Daoy (cell line): ENCODE measurements around the gene GALNT1. TPM values are rescaled to one million over a fixed set of nuclear protein-coding genes. Genes with fewer than 3 reads are reported as not detected.
A peak's percentile ranks its signal among the peaks of the same experiment; 100 is the strongest.

Source experiments
- DNase-seq: peaks from one replicate; pipeline ENCODE4 v3.0.0-alpha.2; 2015; ENCODE audit warnings: low read depth
- total RNA-seq: library from RNA; depleted of rRNA; stranded (reverse); fragments of >200 nt; shearing (Covaris generic); gene quantifications from 2 replicates; pipeline ENCODE4 v1.2.3, GENCODE V29; 2014

The GALNT1 gene
- total RNA-seq, 1 experiment from 2014 or later: 65.4 TPM

DNA sequence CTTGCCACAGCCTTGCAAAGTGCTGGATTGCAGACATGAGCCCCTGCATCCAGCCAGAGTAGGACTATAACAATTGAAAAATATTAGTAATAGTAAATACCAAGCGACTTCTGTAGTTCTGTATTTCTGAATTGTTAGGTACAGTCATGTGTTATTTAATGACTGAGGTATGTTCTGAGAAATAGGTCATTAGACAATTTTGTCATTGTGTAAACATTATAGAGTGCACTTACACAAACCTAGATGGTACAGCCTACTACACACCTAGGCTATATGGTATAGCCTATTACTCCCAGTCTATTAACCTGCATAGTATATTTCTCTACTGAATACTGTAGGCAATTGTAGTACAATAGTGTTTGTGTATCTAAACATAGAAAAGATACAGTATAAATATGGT lies 92.1 kb downstream of the GALNT1 start:
- no peak for DNase-seq

DNA sequence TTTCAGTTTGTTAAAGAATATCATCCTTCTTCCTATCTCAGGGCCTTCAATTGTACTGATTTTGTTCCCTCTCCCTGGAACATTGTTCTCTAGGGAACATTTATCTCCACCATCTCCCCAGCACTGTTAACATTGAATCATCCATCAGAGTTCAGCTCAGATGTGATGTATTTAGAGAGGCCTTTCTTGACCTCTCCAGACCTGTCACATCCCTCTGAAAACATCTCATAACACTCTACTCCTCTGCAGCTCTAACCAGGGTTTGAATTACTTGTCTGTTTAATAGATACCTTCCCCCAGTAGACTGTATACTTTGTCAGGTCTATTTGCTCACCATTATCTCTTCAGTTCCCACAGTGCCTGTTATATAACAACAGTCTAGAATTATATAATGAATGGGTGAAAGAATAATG lies 98.6 kb downstream of the GALNT1 start:
- DNase-seq: no peak

DNA sequence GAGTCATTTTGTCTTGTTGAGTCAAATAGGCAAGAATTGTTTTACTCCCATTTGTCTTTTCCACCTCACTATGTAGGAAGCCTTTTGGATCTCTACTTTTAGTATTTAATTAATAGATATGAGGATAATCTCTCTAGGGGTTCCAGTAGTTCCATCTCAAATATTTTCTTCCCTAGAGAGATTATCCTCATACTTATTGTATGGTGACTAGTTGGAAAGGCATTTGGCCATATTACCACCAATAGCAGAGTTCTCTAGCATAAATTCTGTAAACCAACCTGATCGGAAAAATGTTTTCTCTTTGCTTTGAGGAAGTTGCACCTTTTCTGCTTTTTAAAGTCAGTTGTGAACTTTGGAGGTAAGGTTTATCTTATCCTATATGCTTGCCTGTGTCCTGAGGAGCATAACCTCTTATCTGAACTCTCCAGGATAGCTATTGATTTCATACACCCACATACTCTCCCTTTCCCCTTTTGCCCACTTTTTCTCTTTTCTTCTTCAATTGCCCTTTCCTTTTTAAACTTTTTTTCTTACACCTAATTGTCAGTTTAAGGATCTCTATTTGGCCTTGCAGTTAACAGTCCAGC lies 100.8 kb downstream of the GALNT1 start:
- no peak for DNase-seq

- DNase-seq: no peak
These were observed 101.5 kb downstream of the GALNT1 start for GRCh38 chr18:35683021-35683420.

DNA sequence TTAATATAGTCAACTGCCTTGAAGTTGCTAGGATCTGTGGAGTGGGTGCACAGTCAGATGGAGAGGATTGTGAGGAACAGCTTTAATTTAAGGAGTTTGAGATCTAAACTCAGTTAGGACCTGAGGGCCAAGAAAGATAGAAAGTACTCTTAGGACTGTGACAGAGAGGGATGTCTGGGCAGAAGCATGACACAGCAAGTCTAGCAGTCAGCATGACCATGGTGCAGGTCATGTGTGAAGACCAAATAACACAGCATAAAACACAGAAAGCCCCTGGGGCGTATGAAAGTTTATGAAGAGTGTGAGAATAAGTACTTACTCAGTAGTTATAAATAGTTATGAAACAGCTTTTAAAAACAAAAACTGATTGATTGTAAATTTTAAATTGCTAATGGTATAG lies 107.2 kb downstream of the GALNT1 start:
- no peak for DNase-seq

- DNase-seq: no peak
These were observed 108.2 kb downstream of the GALNT1 start for GRCh38 chr18:35689728-35690127.

- DNase-seq: no peak
These were observed 110.1 kb downstream of the GALNT1 start for GRCh38 chr18:35691625-35692024.

GRCh38 chr18:35692866-35693265 lies 111.3 kb downstream of the GALNT1 start:
- DNase-seq: no peak

- no peak for DNase-seq
These were observed 112.3 kb downstream of the GALNT1 start for GRCh38 chr18:35693829-35694228.

DNA sequence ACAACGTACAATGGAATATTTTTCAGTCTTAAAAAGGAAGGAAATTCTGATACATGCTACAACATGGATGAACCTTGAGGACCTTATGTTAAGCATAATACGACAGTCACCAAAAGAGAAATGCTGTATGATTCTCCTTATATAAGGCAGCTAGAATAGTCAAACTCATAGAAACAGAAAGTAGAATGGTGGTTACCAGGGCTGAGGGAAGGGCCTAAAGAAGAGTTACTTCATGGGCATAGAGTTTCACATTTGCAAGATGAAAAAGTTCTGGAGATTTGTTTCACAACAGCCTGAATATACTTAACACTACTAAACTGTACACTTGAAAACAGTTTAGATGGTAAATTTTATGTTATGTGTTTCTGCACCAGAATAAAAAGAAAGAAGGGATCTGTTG lies 113.3 kb downstream of the GALNT1 start:
- DNase-seq: no peak

- no peak for DNase-seq
These were observed 113.8 kb downstream of the GALNT1 start for GRCh38 chr18:35695384-35695783.

DNA sequence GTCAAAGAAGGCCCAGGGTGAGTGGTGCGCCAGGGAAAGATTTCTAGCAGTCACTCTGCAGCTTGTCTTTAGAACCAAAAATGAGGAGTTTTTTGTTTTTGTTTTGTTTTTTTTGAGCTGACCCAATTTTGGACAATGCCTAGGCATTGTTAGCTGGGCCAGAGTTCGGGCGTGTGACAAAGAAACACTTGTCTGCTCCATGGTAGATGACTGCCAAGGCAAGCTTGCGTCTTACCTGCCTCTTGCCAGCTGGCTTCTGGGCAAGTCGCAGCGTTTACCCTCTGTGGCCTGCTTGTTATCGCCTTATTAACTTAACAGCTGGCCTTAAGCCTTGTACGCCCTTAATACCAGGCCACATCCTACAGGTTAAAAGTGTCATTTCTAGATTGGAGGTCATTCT lies 114.3 kb downstream of the GALNT1 start:
- DNase-seq: no peak

DNA sequence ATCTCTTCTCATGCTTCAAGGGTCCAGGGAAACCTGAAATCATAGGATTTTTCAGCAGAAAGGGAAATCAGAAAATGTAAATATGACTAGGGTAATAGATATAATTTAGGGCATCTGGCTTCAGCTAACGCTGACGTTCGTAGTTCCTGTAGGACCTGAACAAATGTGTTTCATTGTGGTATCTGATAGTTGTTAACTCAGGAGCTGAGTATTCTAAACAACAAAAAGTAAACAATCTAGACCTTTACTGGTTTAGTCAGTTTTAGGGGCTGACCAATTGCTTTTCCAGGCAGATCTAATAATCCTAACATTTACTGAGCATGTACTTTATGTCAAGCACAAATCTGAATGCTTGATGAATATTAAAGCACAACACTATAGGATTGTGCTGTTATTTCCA lies 114.8 kb downstream of the GALNT1 start:
- DNase-seq: no peak

- DNase-seq: peak; percentile 5
These were observed 116.3 kb downstream of the GALNT1 start for GRCh38 chr18:35697869-35698268.

DNA sequence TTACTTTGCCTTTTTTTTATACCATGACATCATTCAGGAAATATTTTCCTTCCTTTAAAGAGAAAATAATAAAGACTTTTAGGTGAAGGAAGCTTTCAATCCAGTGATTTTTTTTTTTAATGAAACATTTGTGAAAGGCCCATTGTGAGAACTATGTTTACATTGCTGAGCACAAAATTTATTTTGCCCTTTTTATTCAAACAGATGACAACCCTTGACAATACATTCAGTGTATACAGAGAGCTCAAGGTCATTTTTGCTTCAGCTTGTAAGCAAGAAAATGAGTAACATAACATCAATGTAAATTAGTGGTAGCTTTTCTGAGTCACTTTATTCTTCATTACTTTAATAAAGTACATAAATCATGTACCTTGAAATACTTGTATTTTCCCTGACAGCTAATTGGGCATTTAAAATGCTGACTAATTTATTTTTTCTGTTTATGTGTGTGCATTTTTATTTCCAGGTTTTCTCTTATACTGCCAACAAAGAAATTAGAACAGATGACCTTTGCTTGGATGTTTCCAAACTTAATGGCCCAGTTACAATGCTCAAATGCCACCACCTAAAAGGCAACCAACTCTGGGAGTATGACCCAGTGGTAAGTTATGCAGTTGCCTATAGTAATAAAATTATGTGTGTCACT lies 121.6 kb downstream of the GALNT1 start:
- DNase-seq: no peak

DNA sequence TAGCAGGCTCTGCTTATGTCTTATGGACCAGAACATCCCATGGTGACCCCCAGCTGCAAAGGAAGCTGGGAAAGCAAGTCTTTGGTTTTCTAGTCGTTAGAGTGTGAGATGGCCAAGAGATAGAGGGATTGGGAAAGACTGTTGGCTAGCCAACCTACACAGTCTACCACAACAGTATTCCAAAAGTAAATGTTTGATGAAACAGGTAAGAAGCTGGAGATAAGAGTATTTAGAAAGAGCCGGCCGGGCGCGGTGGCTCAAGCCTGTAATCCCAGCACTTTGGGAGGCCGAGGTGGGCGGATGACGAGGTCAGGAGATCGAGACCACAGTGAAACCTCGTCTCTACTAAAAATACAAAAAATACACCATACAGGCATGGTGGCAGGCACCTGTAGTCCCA lies 124.4 kb downstream of the GALNT1 start:
- DNase-seq: no peak

GRCh38 chr18:35707247-35707646 lies 125.7 kb downstream of the GALNT1 start:
- no peak for DNase-seq

DNA sequence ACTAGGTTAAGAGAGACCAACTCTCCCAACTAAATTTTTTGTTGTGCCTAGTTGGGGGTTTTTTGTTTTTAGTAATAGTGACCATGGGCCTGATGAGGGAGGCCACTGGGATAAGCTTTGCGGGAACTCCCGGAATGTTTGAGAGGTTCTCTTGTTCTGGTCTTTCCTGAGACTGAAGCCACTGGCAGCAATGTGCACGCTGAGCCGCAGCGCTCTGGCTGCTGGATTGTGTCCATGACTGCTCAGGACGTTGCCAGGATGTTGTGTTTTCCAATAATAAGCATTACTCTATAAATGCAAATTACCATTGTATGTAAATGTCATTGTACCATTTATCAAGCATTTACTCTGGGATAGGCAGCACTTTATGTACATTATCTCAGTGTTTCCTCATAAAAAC lies 126.1 kb downstream of the GALNT1 start:
- no peak for DNase-seq

- no peak for DNase-seq
These were observed 129.0 kb downstream of the GALNT1 start for GRCh38 chr18:35710581-35710980.

DNA sequence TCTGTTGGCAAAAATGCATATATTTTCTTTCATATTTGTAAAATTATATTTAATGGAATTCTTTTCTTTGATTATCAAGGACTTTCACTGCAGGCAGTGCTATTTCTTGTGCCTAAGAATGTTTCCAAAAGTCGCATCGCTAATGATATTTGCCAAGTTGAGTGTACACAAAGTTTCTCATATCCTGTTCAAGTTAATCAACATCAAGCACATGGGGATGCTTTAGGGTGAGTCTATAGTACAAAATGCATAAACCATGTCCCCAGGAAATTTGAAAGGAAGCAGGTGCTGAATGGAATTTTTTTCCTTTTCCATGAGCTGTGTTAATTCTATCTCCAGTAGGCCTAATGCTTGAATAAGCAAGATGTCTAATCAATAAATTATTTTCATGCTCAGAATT lies 129.7 kb downstream of the GALNT1 start:
- DNase-seq: no peak

GRCh38 chr18:35713545-35713944 lies 132.0 kb downstream of the GALNT1 start:
- peak; percentile 46 for DNase-seq

DNA sequence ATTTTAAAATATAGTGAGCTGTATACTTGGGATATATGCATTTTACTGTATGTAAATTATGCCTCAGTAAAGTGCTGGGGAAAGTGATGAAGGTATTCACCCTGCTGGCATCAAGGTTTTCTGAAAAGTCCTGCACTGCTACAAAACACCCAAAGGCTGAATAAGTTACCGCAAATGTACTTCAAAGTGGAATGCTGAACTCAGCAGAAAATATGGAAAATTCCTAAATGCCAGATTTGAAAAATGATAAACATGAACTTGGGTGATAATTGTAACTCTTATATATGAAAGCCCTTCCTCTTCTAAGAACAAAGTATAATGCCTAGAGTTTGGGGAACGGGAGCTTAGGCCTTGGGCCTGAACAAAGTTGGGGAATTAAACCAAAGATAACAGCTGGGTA lies 133.0 kb downstream of the GALNT1 start:
- no peak for DNase-seq

GRCh38 chr18:35715139-35715538 lies 133.6 kb downstream of the GALNT1 start:
- DNase-seq: no peak
